Breast epithelium (tissue), 3 donors: ENCODE data around the gene ABHD12B.

Experiments
- POLR2A ChIP-seq: fragments of 450-650 bp; IDR thresholded peaks from one replicate; pipeline ENCODE4 v1.6.1; 2016; ENCODE audit warnings: antibody characterized with exemption, mild to moderate bottlenecking, moderate library complexity
- POLR2AphosphoS5 ChIP-seq, 3 donors: sonication (generic); formaldehyde crosslinking; IDR thresholded peaks; one replicate each; pipeline ENCODE4 v1.6.1; 2017; ENCODE audit warnings: antibody characterized with exemption in 3 of 3
- TF ChIP-seq, protein P1 (sequence below), 3 donors: fragments of 450-650 bp; IDR thresholded peaks; one replicate each; pipeline ENCODE4 v1.5.1; 2016 to 2017; ENCODE audit warnings: antibody characterized with exemption in 3 of 3, mild to moderate bottlenecking in 3 of 3, moderate library complexity in 3 of 3

DNA sequence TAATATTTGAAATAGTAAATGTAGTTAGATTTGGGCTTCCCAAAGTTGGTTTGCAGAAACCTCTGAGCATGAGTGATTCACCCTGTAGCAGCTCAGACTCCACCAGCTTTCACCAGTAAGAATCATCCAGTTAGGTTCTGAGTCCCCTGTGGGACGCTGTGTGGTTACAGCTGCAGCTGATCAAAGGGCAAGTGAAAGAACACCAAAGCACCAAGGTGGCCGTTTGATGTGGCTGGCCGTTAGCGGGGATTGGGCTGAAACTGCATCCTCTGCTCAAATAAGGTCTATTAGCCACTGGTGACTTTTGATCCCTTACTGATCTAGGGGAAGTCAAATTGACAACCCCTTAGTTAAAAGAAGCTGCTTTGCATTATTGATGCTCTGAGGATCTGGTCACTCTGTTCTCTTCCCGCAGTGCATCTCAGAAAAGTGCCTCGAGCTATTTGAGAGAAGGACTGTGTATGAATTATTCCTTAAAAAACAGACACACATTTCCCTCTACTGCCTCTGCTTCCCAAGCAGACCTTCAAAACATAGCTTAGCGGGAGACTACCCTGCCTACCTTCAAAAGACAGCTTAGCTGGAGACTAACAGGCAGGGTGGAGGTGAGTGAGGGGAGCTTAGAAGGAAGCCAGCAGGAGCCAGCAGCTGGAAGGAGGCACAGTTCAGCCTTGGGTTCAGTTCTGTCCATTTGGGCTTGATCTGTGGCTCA, 3.7 kb downstream of the ABHD12B start:
- TF ChIP-seq, protein P1, sequence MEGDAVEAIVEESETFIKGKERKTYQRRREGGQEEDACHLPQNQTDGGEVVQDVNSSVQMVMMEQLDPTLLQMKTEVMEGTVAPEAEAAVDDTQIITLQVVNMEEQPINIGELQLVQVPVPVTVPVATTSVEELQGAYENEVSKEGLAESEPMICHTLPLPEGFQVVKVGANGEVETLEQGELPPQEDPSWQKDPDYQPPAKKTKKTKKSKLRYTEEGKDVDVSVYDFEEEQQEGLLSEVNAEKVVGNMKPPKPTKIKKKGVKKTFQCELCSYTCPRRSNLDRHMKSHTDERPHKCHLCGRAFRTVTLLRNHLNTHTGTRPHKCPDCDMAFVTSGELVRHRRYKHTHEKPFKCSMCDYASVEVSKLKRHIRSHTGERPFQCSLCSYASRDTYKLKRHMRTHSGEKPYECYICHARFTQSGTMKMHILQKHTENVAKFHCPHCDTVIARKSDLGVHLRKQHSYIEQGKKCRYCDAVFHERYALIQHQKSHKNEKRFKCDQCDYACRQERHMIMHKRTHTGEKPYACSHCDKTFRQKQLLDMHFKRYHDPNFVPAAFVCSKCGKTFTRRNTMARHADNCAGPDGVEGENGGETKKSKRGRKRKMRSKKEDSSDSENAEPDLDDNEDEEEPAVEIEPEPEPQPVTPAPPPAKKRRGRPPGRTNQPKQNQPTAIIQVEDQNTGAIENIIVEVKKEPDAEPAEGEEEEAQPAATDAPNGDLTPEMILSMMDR (IDR thresholded peaks at IDR 0.05), result no peak
- TF ChIP-seq POLR2AphosphoS5 (IDR thresholded peaks at IDR 0.05) (no peak), POLR2A (no peak)
